ENCODE results near the gene NDEL1. TPM values are rescaled to one million over a fixed set of nuclear protein-coding genes. Genes with fewer than 3 reads are reported as not detected.

NDEL1 gene
- total RNA-seq, 1 donor from 2014 or later, result 60.2 TPM

DNA sequence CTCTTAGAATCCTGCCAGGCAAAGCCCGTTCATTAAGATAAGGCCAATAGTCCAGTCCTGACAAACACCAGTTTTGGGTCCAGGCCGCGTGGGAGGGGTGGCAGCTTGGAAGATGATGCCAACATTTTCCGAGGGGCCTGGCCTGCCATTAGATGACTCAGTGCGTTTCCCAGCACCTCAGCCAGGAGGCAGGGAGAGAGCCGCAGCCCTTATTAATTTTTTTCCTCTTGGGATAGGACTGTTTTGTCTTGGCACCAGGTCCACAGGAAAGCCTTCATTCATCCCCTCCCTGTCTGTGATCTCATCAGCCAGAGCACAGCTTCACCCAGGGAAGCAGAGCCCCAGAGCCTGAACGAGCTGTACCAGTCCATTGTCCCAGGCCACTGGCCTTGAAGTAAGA is 4.7 kb upstream of the NDEL1 start:
- TF ChIP-seq, protein P1, sequence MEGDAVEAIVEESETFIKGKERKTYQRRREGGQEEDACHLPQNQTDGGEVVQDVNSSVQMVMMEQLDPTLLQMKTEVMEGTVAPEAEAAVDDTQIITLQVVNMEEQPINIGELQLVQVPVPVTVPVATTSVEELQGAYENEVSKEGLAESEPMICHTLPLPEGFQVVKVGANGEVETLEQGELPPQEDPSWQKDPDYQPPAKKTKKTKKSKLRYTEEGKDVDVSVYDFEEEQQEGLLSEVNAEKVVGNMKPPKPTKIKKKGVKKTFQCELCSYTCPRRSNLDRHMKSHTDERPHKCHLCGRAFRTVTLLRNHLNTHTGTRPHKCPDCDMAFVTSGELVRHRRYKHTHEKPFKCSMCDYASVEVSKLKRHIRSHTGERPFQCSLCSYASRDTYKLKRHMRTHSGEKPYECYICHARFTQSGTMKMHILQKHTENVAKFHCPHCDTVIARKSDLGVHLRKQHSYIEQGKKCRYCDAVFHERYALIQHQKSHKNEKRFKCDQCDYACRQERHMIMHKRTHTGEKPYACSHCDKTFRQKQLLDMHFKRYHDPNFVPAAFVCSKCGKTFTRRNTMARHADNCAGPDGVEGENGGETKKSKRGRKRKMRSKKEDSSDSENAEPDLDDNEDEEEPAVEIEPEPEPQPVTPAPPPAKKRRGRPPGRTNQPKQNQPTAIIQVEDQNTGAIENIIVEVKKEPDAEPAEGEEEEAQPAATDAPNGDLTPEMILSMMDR (IDR thresholded peaks at IDR 0.05; ENCODE audit: unreplicated experiment), result no peak
- no peak overlapping the region for H3K4me3 Mint-ChIP-seq
- no peaks in the 10 kb centered on the region for H3K27me3 Mint-ChIP-seq (ENCODE audit: low read depth)
- H3K9me3 Mint-ChIP-seq, result no peaks in the 10 kb centered on the region
- peaks cover 4% of the 10 kb centered on the region for H3K4me1 Mint-ChIP-seq
- no peaks in the 10 kb centered on the region for H3K36me3 Mint-ChIP-seq
- no peak overlapping the region for H3K27ac Mint-ChIP-seq
- no peak for DNase-seq (ENCODE audit: low spot score in 2 of 2, unreplicated experiment in 2 of 2)

DNA sequence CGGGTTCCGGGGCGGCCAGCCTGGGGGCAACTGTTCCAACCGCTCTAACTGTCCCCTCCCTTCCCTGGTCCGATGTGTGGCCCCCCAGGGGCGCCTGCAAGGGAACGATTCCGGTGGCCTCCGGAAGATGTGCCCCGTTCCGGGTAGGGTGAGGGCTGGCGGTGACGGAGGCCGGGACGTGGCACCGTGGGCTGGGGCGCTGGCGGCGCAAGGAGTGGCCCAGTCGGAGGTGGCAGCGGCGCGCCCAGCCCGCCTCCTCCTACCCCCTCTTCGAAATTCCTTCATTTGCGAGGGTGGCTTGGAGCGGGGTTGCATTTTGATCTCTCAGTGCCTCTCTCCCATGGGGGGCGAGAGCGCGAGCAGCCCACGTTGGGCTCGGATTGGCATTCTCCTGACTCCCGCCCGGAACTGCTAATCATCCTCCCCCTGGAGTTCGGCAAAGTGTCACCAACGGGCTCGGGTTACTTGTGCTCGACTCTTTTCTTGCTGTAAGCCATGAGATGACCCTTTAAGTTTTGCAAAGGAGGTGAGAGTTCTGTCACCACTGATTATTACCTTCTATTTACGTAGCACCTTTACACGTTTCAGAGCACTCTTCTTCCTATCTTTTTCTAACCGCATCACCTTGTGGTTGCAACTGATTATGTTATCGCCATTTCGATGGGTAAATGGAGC is 622 bp downstream of the NDEL1 start:
- H3K27ac Mint-ChIP-seq, result peak overlapping the region; percentile 99
- TF ChIP-seq, protein P1 (IDR thresholded peaks at IDR 0.05; ENCODE audit: unreplicated experiment), result no peak
- peak; percentile 40 to 67 for DNase-seq (ENCODE audit: low spot score in 2 of 2, unreplicated experiment in 2 of 2)
- no peaks in the 10 kb centered on the region for H3K27me3 Mint-ChIP-seq (ENCODE audit: low read depth)
- H3K36me3 Mint-ChIP-seq, result peaks cover 6% of the 10 kb centered on the region
- H3K4me3 Mint-ChIP-seq, result peak overlapping the region; percentile 88
- no peaks in the 10 kb centered on the region for H3K9me3 Mint-ChIP-seq
- peaks cover 16% of the 10 kb centered on the region for H3K4me1 Mint-ChIP-seq

DNA sequence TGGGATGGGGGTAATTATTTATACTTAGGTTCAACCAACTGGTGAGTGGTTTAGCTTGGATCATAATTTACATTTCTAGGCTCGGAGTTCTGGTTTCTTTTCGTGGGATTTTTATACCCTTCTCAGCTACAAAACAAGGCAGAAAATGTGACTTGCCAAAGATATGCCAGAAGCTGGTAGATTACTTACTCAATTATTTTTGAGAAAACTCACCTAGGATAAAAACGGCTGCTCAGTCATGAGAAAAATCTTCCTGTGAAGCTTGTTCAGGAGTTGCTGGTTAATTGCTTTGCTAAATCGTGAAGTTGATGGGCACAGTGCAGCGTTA is 1.1 kb downstream of the NDEL1 start:
- Mint-ChIP-seq H3K4me3 (peak overlapping the region; percentile 88), H3K9me3 (no peaks in the 10 kb centered on the region), H3K27me3 (ENCODE audit: low read depth) (no peaks in the 10 kb centered on the region), H3K36me3 (peaks cover 6% of the 10 kb centered on the region), H3K27ac (peak overlapping the region; percentile 99), H3K4me1 (peaks cover 16% of the 10 kb centered on the region)
- TF ChIP-seq, protein P1 (IDR thresholded peaks at IDR 0.05; ENCODE audit: unreplicated experiment), result no peak
- no peak for DNase-seq (ENCODE audit: low spot score in 2 of 2, unreplicated experiment in 2 of 2)

DNA sequence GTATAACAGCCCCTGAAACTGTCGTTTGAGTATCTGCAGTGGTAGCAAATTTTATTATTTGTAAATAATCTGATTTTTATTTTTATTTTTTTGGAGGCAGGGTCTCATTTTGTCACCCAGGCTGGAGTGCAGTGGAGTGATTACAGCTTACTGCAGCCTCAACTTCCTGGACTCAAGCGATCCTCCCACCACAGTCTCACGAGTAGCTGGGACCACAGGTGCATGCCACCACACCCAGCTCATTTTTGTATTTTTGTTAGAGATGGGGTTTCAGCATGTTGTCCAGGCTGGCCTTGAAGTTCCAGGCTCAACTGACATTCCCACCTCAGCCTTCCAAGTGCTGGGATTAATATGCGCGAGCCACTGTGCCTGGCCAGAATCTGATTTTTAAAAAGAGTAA is 2.8 kb downstream of the NDEL1 start:
- no peaks in the 10 kb centered on the region for H3K9me3 Mint-ChIP-seq
- H3K4me1 Mint-ChIP-seq, result peaks cover 16% of the 10 kb centered on the region

DNA sequence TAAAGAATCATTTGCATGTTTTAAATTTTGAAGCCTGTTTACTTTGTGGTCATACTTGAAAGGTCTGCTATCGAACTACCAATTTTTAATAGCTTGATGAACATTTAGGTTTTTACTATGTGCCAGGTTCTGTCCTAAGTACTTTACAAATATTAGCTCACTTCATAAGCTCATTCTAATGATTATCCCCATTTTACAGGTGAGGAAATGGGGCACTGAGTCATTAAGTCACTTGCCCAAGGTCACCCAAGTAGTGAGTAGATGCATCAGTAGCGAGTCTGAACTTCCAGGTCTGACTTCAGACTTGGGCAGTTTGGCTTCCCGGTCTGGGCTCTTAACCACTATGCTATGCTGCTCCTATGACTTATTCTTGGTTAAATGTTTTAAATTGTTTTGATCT is 4.0 kb downstream of the NDEL1 start:
- no peak for DNase-seq (ENCODE audit: low spot score in 2 of 2, unreplicated experiment in 2 of 2)
- TF ChIP-seq, protein P1 (IDR thresholded peaks at IDR 0.05; ENCODE audit: unreplicated experiment), result no peak
- Mint-ChIP-seq H3K4me1 (peaks cover 16% of the 10 kb centered on the region), H3K27me3 (ENCODE audit: low read depth) (no peaks in the 10 kb centered on the region), H3K9me3 (no peaks in the 10 kb centered on the region), H3K4me3 (no peak overlapping the region), H3K36me3 (peaks cover 9% of the 10 kb centered on the region), H3K27ac (no peak overlapping the region)

More for the DNA sequence above, 2.8 kb downstream of the NDEL1 start:
- no peak overlapping the region for H3K27ac Mint-ChIP-seq
- no peak for DNase-seq (ENCODE audit: low spot score in 2 of 2, unreplicated experiment in 2 of 2)
- H3K4me3 Mint-ChIP-seq, result no peak overlapping the region
- TF ChIP-seq, protein P1 (IDR thresholded peaks at IDR 0.05; ENCODE audit: unreplicated experiment), result no peak
- peaks cover 6% of the 10 kb centered on the region for H3K36me3 Mint-ChIP-seq
- no peaks in the 10 kb centered on the region for H3K27me3 Mint-ChIP-seq (ENCODE audit: low read depth)

DNA sequence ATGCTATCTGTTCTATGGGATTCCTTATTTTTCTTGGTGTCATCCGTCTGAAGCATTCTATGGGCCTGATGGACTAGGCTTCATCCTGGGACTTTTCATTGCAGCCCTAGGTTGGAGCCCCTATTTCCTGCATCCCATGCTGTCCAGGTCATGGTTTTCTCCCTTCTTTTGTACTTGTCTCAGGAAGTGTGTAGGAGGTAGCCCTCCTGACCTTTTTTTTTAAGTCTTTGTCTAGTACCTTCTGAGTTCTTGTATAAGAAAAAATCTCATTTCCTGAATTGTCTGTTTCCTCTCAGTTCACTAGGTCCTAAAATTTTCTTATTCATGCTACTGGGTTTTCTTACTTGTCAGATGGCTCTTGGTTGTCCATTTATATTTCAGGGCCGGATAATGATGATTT is 6.0 kb downstream of the NDEL1 start:
- DNase-seq (ENCODE audit: low spot score in 2 of 2, unreplicated experiment in 2 of 2), result no peak
- H3K36me3 Mint-ChIP-seq, result peaks cover 9% of the 10 kb centered on the region
- peaks cover 9% of the 10 kb centered on the region for H3K4me1 Mint-ChIP-seq
- no peaks in the 10 kb centered on the region for H3K27me3 Mint-ChIP-seq (ENCODE audit: low read depth)
- no peak overlapping the region for H3K27ac Mint-ChIP-seq
- H3K9me3 Mint-ChIP-seq, result no peaks in the 10 kb centered on the region
- TF ChIP-seq, protein P1 (IDR thresholded peaks at IDR 0.05; ENCODE audit: unreplicated experiment), result no peak
- H3K4me3 Mint-ChIP-seq, result no peak overlapping the region
